ENCODE results near the gene MYF6. TPM values are rescaled to one million over a fixed set of nuclear protein-coding genes. Genes with fewer than 3 reads are reported as not detected.

MYF6 gene
- total RNA-seq, 2 donors from 2014 or later, result not detected

DNA sequence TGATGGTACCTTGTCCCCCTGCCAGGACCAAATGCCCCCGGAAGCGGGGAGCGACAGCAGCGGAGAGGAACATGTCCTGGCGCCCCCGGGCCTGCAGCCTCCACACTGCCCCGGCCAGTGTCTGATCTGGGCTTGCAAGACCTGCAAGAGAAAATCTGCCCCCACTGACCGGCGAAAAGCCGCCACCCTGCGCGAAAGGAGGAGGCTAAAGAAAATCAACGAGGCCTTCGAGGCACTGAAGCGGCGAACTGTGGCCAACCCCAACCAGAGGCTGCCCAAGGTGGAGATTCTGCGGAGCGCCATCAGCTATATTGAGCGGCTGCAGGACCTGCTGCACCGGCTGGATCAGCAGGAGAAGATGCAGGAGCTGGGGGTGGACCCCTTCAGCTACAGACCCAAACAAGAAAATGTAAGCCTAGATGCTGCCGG is 410 bp downstream of the MYF6 start:
- H3K9ac ChIP-seq (ENCODE audit: low read depth in 2 of 2, low read length in 2 of 2), result no peak overlapping the region
- no peaks in the 10 kb centered on the region for H3K9me3 ChIP-seq
- H3K4me1 ChIP-seq, result no peaks in the 10 kb centered on the region
- no peak overlapping the region for H3K4me3 ChIP-seq
- peaks cover 10% of the 10 kb centered on the region for H3K27me3 ChIP-seq
- TF ChIP-seq, protein P1, sequence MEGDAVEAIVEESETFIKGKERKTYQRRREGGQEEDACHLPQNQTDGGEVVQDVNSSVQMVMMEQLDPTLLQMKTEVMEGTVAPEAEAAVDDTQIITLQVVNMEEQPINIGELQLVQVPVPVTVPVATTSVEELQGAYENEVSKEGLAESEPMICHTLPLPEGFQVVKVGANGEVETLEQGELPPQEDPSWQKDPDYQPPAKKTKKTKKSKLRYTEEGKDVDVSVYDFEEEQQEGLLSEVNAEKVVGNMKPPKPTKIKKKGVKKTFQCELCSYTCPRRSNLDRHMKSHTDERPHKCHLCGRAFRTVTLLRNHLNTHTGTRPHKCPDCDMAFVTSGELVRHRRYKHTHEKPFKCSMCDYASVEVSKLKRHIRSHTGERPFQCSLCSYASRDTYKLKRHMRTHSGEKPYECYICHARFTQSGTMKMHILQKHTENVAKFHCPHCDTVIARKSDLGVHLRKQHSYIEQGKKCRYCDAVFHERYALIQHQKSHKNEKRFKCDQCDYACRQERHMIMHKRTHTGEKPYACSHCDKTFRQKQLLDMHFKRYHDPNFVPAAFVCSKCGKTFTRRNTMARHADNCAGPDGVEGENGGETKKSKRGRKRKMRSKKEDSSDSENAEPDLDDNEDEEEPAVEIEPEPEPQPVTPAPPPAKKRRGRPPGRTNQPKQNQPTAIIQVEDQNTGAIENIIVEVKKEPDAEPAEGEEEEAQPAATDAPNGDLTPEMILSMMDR (IDR thresholded peaks at IDR 0.05), result no peak
- H3K36me3 ChIP-seq, result no peaks in the 10 kb centered on the region
- intact Hi-C loops (cut with DNase I), result no loop called here
- no peak for DNase-seq
- H3K27ac ChIP-seq, result no peak overlapping the region

DNA sequence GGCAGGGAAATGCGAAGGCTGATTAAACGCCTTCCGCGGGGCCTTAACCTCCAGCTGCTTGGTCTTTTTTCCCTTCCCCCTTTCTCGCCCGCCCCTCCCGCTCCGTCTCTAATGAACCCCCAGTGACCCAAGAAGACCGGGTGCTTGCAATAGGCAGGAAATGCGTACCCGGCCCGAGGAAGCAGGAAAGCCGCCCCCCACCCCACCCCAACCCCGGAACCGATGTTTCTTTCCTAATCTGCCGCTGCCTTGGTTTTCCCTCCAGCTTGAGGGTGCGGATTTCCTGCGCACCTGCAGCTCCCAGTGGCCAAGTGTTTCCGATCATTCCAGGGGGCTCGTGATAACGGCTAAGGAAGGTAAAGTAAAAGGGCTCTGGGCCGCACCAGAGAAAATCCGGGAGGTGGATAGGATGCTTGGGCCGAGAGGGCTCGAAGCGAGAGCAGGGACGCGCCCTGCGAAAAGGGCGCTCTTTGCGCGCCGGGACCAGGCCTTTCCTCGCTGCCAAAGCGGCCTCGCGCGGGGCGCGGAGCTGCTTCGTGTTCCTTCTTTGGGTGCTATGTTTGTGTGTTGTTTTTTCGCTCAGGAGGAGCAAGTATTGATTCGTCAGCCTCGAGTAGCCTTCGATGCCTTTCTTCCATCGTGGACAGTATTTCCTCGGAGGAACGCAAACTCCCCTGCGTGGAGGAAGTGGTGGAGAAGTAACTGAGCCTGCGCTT is 983 bp downstream of the MYF6 start:
- intact Hi-C loops (cut with DNase I), result no loop called here
- no peak overlapping the region for H3K4me3 ChIP-seq
- H3K4me1 ChIP-seq, result no peaks in the 10 kb centered on the region
- peaks cover 10% of the 10 kb centered on the region for H3K27me3 ChIP-seq
- TF ChIP-seq, protein P1 (IDR thresholded peaks at IDR 0.05), result no peak
- H3K27ac ChIP-seq, result no peak overlapping the region
- H3K9me3 ChIP-seq, result no peaks in the 10 kb centered on the region
- DNase-seq, result no peak
- H3K36me3 ChIP-seq, result no peaks in the 10 kb centered on the region
- no peak overlapping the region for H3K9ac ChIP-seq (ENCODE audit: low read depth in 2 of 2, low read length in 2 of 2)

DNA sequence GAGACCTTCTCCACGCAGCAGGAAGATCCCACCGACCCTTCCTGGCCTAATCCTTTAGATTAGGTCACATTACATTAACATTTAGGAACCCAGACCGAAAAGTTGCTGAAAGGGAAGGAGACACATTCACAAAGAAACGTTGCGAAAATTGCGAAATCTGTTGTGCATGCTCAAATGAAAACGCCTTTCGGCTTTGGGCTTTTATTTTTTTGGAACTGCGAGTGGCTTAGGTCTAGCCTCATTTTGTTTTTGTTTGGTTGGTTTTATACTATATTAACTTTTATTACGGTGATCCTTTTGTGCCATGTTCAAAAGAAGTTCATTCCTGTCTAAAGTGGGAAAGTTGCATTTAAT is 1.5 kb downstream of the MYF6 start:
- H3K9ac ChIP-seq (ENCODE audit: low read depth in 2 of 2, low read length in 2 of 2), result no peak overlapping the region
- intact Hi-C loops (cut with DNase I), result no loop called here
- H3K4me3 ChIP-seq, result no peak overlapping the region
- H3K9me3 ChIP-seq, result no peaks in the 10 kb centered on the region
- no peaks in the 10 kb centered on the region for H3K4me1 ChIP-seq
- H3K36me3 ChIP-seq, result no peaks in the 10 kb centered on the region
- H3K27ac ChIP-seq, result no peak overlapping the region
- peaks cover 10% of the 10 kb centered on the region for H3K27me3 ChIP-seq
- DNase-seq, result no peak
- TF ChIP-seq, protein P1 (IDR thresholded peaks at IDR 0.05), result no peak

DNA sequence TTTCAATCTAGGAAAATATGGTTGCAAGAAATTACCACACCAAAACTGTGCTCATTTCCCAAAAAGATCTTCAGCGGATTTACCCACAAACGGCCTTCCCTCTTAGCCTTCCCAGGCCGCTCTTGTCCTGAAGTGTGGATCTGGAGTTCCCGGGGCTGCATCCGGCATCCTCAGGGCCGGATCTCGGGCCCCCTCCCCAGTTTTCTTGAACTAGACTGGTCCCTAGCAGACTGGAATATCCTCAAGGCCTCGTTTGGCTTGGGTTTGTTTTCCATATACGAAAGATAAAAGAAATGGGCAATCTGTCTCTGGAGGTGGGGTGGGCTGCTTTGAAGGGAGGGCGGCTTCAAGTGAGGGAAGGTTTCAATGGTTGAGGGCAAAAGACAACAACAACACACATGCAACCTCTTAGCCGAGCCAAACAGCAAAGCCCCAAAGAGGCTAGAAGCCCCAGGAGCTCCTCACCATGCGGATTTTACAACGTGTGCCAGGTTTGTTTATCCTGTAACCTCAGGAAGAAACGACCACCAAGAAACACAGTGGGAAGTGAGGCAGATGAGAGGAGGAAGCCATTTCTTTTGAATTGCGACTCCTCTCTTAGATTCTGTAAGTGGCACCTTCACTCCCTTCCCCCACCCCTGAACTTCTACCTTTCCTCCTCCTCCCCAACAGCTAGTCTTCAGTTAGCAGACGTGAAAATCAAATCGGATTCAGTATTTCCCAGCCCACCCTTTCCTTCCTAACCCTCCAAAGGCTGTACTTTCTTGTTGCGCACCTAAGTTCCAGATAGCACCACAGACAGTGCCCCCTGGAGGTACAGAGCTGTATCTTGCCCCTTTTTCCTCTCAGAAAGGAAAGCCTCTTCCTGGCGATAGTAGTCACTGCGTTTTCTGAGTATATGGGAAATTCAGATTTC is 2.6 kb downstream of the MYF6 start:
- H3K36me3 ChIP-seq, result no peaks in the 10 kb centered on the region
- H3K9ac ChIP-seq (ENCODE audit: low read depth in 2 of 2, low read length in 2 of 2), result no peak overlapping the region
- no peak overlapping the region for H3K27ac ChIP-seq
- H3K4me3 ChIP-seq, result no peak overlapping the region
- DNase-seq, result no peak
- TF ChIP-seq, protein P1 (IDR thresholded peaks at IDR 0.05), result no peak
- peaks cover 10% of the 10 kb centered on the region for H3K27me3 ChIP-seq
- no peaks in the 10 kb centered on the region for H3K4me1 ChIP-seq
- intact Hi-C loops (cut with DNase I), result no loop called here
- no peaks in the 10 kb centered on the region for H3K9me3 ChIP-seq

DNA sequence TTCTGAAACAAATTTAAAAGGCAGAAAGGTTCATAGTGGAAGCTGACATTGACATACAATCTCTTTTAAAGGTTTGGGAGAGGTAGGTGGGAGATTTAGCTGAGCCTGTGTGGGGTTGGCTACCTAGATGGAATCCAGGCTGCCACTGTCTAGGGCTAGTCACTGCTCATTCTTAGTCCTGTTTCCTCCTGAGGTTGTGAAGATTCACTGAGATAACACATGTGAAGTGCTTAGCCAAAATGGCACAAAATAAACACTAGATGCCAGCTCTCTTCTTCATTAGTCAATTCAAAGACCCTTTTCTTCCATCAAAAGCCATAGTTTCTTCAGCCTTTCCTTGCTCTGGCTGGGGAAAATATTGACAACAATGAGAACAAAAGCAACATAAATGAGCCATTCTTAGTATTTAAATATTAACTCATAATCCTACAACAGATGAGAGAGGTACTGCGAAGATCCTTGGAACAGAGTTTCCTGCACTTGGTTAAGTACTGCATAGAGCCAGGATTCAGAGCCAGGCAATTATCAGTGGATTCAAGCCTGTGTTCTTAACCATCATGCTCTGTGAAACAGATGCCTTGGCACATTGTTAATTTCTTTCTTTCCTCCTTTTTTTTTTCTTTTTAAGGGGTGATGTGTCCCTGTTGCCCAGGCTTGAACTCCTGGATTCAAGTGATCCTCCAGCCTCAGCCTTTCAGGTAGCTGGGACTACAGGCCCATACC is 3.5 kb downstream of the MYF6 start:
- H3K9ac ChIP-seq (ENCODE audit: low read depth in 2 of 2, low read length in 2 of 2), result no peak overlapping the region
- H3K27ac ChIP-seq, result no peak overlapping the region
- no peaks in the 10 kb centered on the region for H3K36me3 ChIP-seq
- TF ChIP-seq, protein P1 (IDR thresholded peaks at IDR 0.05), result no peak
- no peak overlapping the region for H3K4me3 ChIP-seq
- H3K9me3 ChIP-seq, result no peaks in the 10 kb centered on the region
- DNase-seq, result no peak
- H3K27me3 ChIP-seq, result peaks cover 10% of the 10 kb centered on the region
- intact Hi-C loops (cut with DNase I), result no loop called here
- H3K4me1 ChIP-seq, result no peaks in the 10 kb centered on the region
